Central memory CD8-positive, alpha-beta T cell (primary cell): ENCODE results near the gene AUH.

Source experiments
- ATAC-seq: fragments of 150-1000 bp; cut with Tn5 transposase; replicated peaks from 2 replicates; pipeline ENCODE4 v1.10.0; 2022; ENCODE audit warnings: mild to moderate bottlenecking, moderate FRiP score, moderate number of reproducible peaks; ENCODE audit not compliant: poor library complexity, severe bottlenecking; ENCODE audit errors: extremely low read depth
- DNase-seq, 2 donors: peaks; one replicate each; pipeline ENCODE4 v3.0.0; 2021; ENCODE audit warnings: low spot score in 2 of 2
- H3K27ac Mint-ChIP-seq: one replicate; pipeline ENCODE4 v1.8.0; 2022; ENCODE audit warnings: low read depth, mild to moderate bottlenecking, moderate library complexity, mixed read lengths
- H3K27me3 Mint-ChIP-seq: one replicate; pipeline ENCODE4 v1.8.0; 2022; ENCODE audit warnings: mixed read lengths
- H3K36me3 Mint-ChIP-seq: one replicate; pipeline ENCODE4 v1.8.0; 2022; ENCODE audit warnings: mild to moderate bottlenecking, moderate library complexity, mixed read lengths; ENCODE audit not compliant: insufficient read depth
- H3K4me1 Mint-ChIP-seq: one replicate; pipeline ENCODE4 v1.8.0; 2022; ENCODE audit warnings: mixed read lengths
- H3K4me3 Mint-ChIP-seq: one replicate; pipeline ENCODE4 v1.8.0; 2022; ENCODE audit warnings: mild to moderate bottlenecking, moderate library complexity, mixed read lengths
- H3K9me3 Mint-ChIP-seq: one replicate; pipeline ENCODE4 v1.8.0; 2022; ENCODE audit warnings: mixed read lengths

The AUH gene

GRCh38 chr9:91320299-91320698 lies 41.4 kb downstream of the AUH start:
- DNase-seq (no peak), ATAC-seq (no peak)
- H3K4me1 Mint-ChIP-seq: peaks cover 18% of the 10 kb centered on the region
- H3K4me3 Mint-ChIP-seq: no peak overlapping the region
- no peaks in the 10 kb centered on the region for H3K27me3 Mint-ChIP-seq
- H3K9me3 Mint-ChIP-seq: no peaks in the 10 kb centered on the region
- H3K27ac Mint-ChIP-seq: no peak overlapping the region
- H3K36me3 Mint-ChIP-seq: peaks cover 8% of the 10 kb centered on the region

- Mint-ChIP-seq H3K4me1 (peaks cover 10% of the 10 kb centered on the region), H3K27me3 (no peaks in the 10 kb centered on the region), H3K27ac (peak overlapping the region; percentile 32), H3K4me3 (no peak overlapping the region), H3K36me3 (peaks cover 6% of the 10 kb centered on the region), H3K9me3 (no peaks in the 10 kb centered on the region)
- ATAC-seq (no peak), DNase-seq (no peak)
Measured at GRCh38 chr9:91316093-91316492, 45.6 kb downstream of the AUH start.

- Mint-ChIP-seq H3K9me3 (no peaks in the 10 kb centered on the region), H3K27ac (no peak overlapping the region), H3K4me3 (no peak overlapping the region), H3K36me3 (peaks cover 6% of the 10 kb centered on the region), H3K4me1 (peaks cover 10% of the 10 kb centered on the region), H3K27me3 (no peaks in the 10 kb centered on the region)
- no peak for ATAC-seq
- no peak for DNase-seq
Measured at GRCh38 chr9:91315191-91315590, 46.5 kb downstream of the AUH start.

- no peak for ATAC-seq
- peaks cover 4% of the 10 kb centered on the region for H3K4me1 Mint-ChIP-seq
- no peak for DNase-seq
- no peaks in the 10 kb centered on the region for H3K9me3 Mint-ChIP-seq
- no peak overlapping the region for H3K4me3 Mint-ChIP-seq
- no peak overlapping the region for H3K27ac Mint-ChIP-seq
- peaks cover 4% of the 10 kb centered on the region for H3K36me3 Mint-ChIP-seq
- H3K27me3 Mint-ChIP-seq: no peaks in the 10 kb centered on the region
Measured at GRCh38 chr9:91312717-91313325, 48.9 kb downstream of the AUH start.

GRCh38 chr9:91310037-91310436 lies 51.7 kb downstream of the AUH start:
- Mint-ChIP-seq H3K4me1 (peaks cover 10% of the 10 kb centered on the region), H3K27me3 (no peaks in the 10 kb centered on the region), H3K9me3 (no peaks in the 10 kb centered on the region), H3K36me3 (peaks cover 3% of the 10 kb centered on the region), H3K4me3 (no peak overlapping the region), H3K27ac (no peak overlapping the region)
- no peak for DNase-seq
- ATAC-seq: no peak

- Mint-ChIP-seq H3K27ac (no peak overlapping the region), H3K9me3 (no peaks in the 10 kb centered on the region), H3K4me3 (no peak overlapping the region), H3K27me3 (no peaks in the 10 kb centered on the region), H3K36me3 (peaks cover 6% of the 10 kb centered on the region), H3K4me1 (peaks cover 10% of the 10 kb centered on the region)
- no peak for DNase-seq
- ATAC-seq: no peak
Measured at GRCh38 chr9:91308191-91308590, 53.5 kb downstream of the AUH start.

- Mint-ChIP-seq H3K36me3 (peaks cover 6% of the 10 kb centered on the region), H3K9me3 (no peaks in the 10 kb centered on the region), H3K27ac (no peak overlapping the region), H3K4me3 (no peak overlapping the region), H3K27me3 (no peaks in the 10 kb centered on the region), H3K4me1 (peaks cover 10% of the 10 kb centered on the region)
- ATAC-seq: no peak
- no peak for DNase-seq
Measured at GRCh38 chr9:91307279-91307678, 54.4 kb downstream of the AUH start.

GRCh38 chr9:91306296-91306630 lies 55.5 kb downstream of the AUH start:
- H3K4me1 Mint-ChIP-seq: peaks cover 10% of the 10 kb centered on the region

GRCh38 chr9:91305596-91306295 lies 56.0 kb downstream of the AUH start:
- H3K27me3 Mint-ChIP-seq: no peaks in the 10 kb centered on the region
- peaks cover 8% of the 10 kb centered on the region for H3K36me3 Mint-ChIP-seq
- no peaks in the 10 kb centered on the region for H3K9me3 Mint-ChIP-seq
- H3K4me3 Mint-ChIP-seq: no peak overlapping the region
- no peak for DNase-seq
- peaks cover 12% of the 10 kb centered on the region for H3K4me1 Mint-ChIP-seq
- no peak overlapping the region for H3K27ac Mint-ChIP-seq
- no peak for ATAC-seq

More at GRCh38 chr9:91306296-91306630, 55.5 kb downstream of the AUH start:
- no peak overlapping the region for H3K27ac Mint-ChIP-seq
- no peak for DNase-seq
- no peaks in the 10 kb centered on the region for H3K9me3 Mint-ChIP-seq
- H3K36me3 Mint-ChIP-seq: peaks cover 8% of the 10 kb centered on the region
- no peaks in the 10 kb centered on the region for H3K27me3 Mint-ChIP-seq
- no peak overlapping the region for H3K4me3 Mint-ChIP-seq
- ATAC-seq: no peak

- DNase-seq: no peak
- Mint-ChIP-seq H3K27ac (no peak overlapping the region), H3K9me3 (no peaks in the 10 kb centered on the region), H3K27me3 (no peaks in the 10 kb centered on the region), H3K4me3 (no peak overlapping the region), H3K36me3 (peaks cover 7% of the 10 kb centered on the region), H3K4me1 (peaks cover 19% of the 10 kb centered on the region)
- ATAC-seq: no peak
Measured at GRCh38 chr9:91303741-91304415, 57.8 kb downstream of the AUH start.

- H3K4me3 Mint-ChIP-seq: no peak overlapping the region
- H3K27me3 Mint-ChIP-seq: no peaks in the 10 kb centered on the region
- ATAC-seq (no peak), DNase-seq (no peak)
- H3K4me1 Mint-ChIP-seq: peaks cover 19% of the 10 kb centered on the region
- H3K27ac Mint-ChIP-seq: no peak overlapping the region
- H3K9me3 Mint-ChIP-seq: no peaks in the 10 kb centered on the region
- peaks cover 10% of the 10 kb centered on the region for H3K36me3 Mint-ChIP-seq
Measured at GRCh38 chr9:91302831-91303230, 58.9 kb downstream of the AUH start.

GRCh38 chr9:91301161-91301560 lies 60.6 kb downstream of the AUH start:
- Mint-ChIP-seq H3K27ac (no peak overlapping the region), H3K4me1 (peaks cover 19% of the 10 kb centered on the region), H3K36me3 (peaks cover 12% of the 10 kb centered on the region), H3K4me3 (no peak overlapping the region), H3K9me3 (no peaks in the 10 kb centered on the region), H3K27me3 (no peaks in the 10 kb centered on the region)
- ATAC-seq: no peak
- DNase-seq: no peak

GRCh38 chr9:91298311-91298710 lies 63.4 kb downstream of the AUH start:
- Mint-ChIP-seq H3K4me1 (peaks cover 19% of the 10 kb centered on the region), H3K27ac (no peak overlapping the region), H3K9me3 (no peaks in the 10 kb centered on the region), H3K4me3 (no peak overlapping the region), H3K36me3 (peaks cover 22% of the 10 kb centered on the region), H3K27me3 (no peaks in the 10 kb centered on the region)
- DNase-seq: no peak
- ATAC-seq: no peak
